DOHH2 (cell line): Measurements from ENCODE around the gene MDN1.

ENCODE experiments used
- CTCF ChIP-seq: fragments of 200-600 bp; sonication (generic); IDR thresholded peaks from one replicate; pipeline ENCODE4 v1.5.1; 2014; ENCODE audit warnings: antibody characterized with exemption, mild to moderate bottlenecking, low read depth, low read length; ENCODE audit not compliant: poor library complexity, severe bottlenecking
- EZH2phosphoT487 ChIP-seq: fragments of 200-600 bp; sonication (generic); IDR thresholded peaks from 2 replicates; pipeline ENCODE4 v1.6.1; 2017; ENCODE audit warnings: borderline replicate concordance, mild to moderate bottlenecking, antibody characterized with exemption, low read length, moderate library complexity, mixed read lengths

- TF ChIP-seq CTCF (no peak), EZH2phosphoT487 (no peak)
These were observed 20.9 kb upstream of the MDN1 start for GRCh38 chr6:89840538-89840937.
